ENCODE results near the gene NR1D2.
"Not testable (repeated sequence)": the region's sequence is repeated elsewhere in the genome, so short reads cannot be mapped to it uniquely, and the experiment has no call there.

The NR1D2 gene

DNA sequence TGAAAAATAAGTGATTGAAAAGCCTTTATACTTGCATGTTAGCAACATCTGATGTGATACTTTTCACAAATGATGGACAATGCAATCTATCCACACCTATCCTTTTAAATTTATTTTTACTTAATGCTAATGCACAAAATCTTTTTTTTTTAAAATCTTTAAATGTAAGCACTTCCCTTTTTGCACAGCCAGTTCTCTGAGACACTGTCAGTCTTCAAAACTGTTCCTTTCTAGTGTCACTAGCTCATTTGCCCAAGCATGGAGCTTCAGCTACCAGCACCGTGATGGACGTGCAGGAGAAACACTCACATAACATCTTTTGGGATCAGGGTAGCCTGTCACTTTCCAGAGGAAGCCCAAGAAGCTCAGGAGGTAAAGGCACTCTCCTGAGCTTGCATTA lies 50.1 kb downstream of the NR1D2 start:
- Histone ChIP-seq H3K9ac (ENCODE audit: low read depth in 1 of 2, low read length in 2 of 2) (no peak overlapping the region), H3K27me3 (ENCODE audit: control insufficient read depth in 1 of 2, insufficient read depth in 2 of 2, low read length in 2 of 2) (no peaks in the 10 kb centered on the region), H3K9me3 (ENCODE audit: control insufficient read depth in 1 of 2, low read length in 2 of 2) (no peaks in the 10 kb centered on the region), H3K4me3 (ENCODE audit: low read depth in 1 of 2, low read length in 2 of 2) (no peak overlapping the region), H3K36me3 (ENCODE audit: control insufficient read depth in 1 of 2, insufficient read depth in 2 of 2, low read length in 2 of 2) (no peaks in the 10 kb centered on the region), H3K27ac (ENCODE audit: low read depth, low read length) (no peak overlapping the region), H3K4me1 (ENCODE audit: control insufficient read depth in 1 of 2, insufficient read depth in 2 of 2, low read length in 2 of 2) (no peaks in the 10 kb centered on the region)

- H3K9ac ChIP-seq (ENCODE audit: low read depth in 1 of 2, low read length in 2 of 2), result no peak overlapping the region
- H3K4me1 ChIP-seq (ENCODE audit: control insufficient read depth in 1 of 2, insufficient read depth in 2 of 2, low read length in 2 of 2), result no peaks in the 10 kb centered on the region
- no peaks in the 10 kb centered on the region for H3K27me3 ChIP-seq (ENCODE audit: control insufficient read depth in 1 of 2, insufficient read depth in 2 of 2, low read length in 2 of 2)
- H3K36me3 ChIP-seq (ENCODE audit: control insufficient read depth in 1 of 2, insufficient read depth in 2 of 2, low read length in 2 of 2), result no peaks in the 10 kb centered on the region
- no peak overlapping the region for H3K27ac ChIP-seq (ENCODE audit: low read depth, low read length)
- no peaks in the 10 kb centered on the region for H3K9me3 ChIP-seq (ENCODE audit: control insufficient read depth in 1 of 2, low read length in 2 of 2)
- H3K4me3 ChIP-seq (ENCODE audit: low read depth in 1 of 2, low read length in 2 of 2), result no peak overlapping the region
Measured at GRCh38 chr3:23996095-23996524, 51.0 kb downstream of the NR1D2 start.

- Histone ChIP-seq H3K4me3 (ENCODE audit: low read depth in 1 of 2, low read length in 2 of 2) (no peak overlapping the region), H3K27me3 (ENCODE audit: control insufficient read depth in 1 of 2, insufficient read depth in 2 of 2, low read length in 2 of 2) (no peaks in the 10 kb centered on the region), H3K9ac (ENCODE audit: low read depth in 1 of 2, low read length in 2 of 2) (no peak overlapping the region), H3K4me1 (ENCODE audit: control insufficient read depth in 1 of 2, insufficient read depth in 2 of 2, low read length in 2 of 2) (no peaks in the 10 kb centered on the region), H3K27ac (ENCODE audit: low read depth, low read length) (no peak overlapping the region), H3K36me3 (ENCODE audit: control insufficient read depth in 1 of 2, insufficient read depth in 2 of 2, low read length in 2 of 2) (no peaks in the 10 kb centered on the region), H3K9me3 (ENCODE audit: control insufficient read depth in 1 of 2, low read length in 2 of 2) (no peaks in the 10 kb centered on the region)
Measured at GRCh38 chr3:23999012-23999641, 54.0 kb downstream of the NR1D2 start.

DNA sequence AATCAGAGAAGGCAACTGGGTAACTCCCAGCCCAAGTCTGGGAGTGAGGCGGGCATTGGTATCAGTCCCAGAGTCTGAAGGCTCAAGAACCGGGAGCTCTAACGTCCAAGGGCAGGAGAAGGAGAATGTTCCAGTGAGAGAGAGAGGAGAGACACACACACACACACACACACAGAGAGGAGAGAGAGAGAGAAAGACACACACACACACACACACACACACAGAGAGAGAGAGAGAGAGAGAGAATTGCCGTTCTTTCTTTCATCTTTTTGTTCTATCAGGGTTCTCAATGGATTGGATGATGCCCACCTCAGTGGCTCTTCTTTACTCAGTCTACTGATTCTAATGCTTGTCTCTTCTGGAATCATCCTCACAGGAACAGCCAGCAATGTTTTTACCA lies 57.0 kb downstream of the NR1D2 start:
- no peaks in the 10 kb centered on the region for H3K36me3 ChIP-seq (ENCODE audit: control insufficient read depth in 1 of 2, insufficient read depth in 2 of 2, low read length in 2 of 2)
- no peak overlapping the region for H3K4me3 ChIP-seq (ENCODE audit: low read depth in 1 of 2, low read length in 2 of 2)
- H3K4me1 ChIP-seq (ENCODE audit: control insufficient read depth in 1 of 2, insufficient read depth in 2 of 2, low read length in 2 of 2), result no peaks in the 10 kb centered on the region
- H3K9ac ChIP-seq (ENCODE audit: low read depth in 1 of 2, low read length in 2 of 2), result no peak overlapping the region
- H3K9me3 ChIP-seq (ENCODE audit: control insufficient read depth in 1 of 2, low read length in 2 of 2), result no peaks in the 10 kb centered on the region
- no peaks in the 10 kb centered on the region for H3K27me3 ChIP-seq (ENCODE audit: control insufficient read depth in 1 of 2, insufficient read depth in 2 of 2, low read length in 2 of 2)
- H3K27ac ChIP-seq (ENCODE audit: low read depth, low read length), result no peak overlapping the region

- Histone ChIP-seq H3K9me3 (ENCODE audit: control insufficient read depth in 1 of 2, low read length in 2 of 2) (no peaks in the 10 kb centered on the region), H3K9ac (ENCODE audit: low read depth in 1 of 2, low read length in 2 of 2) (no peak overlapping the region), H3K4me1 (ENCODE audit: control insufficient read depth in 1 of 2, insufficient read depth in 2 of 2, low read length in 2 of 2) (no peaks in the 10 kb centered on the region), H3K27me3 (ENCODE audit: control insufficient read depth in 1 of 2, insufficient read depth in 2 of 2, low read length in 2 of 2) (no peaks in the 10 kb centered on the region), H3K4me3 (ENCODE audit: low read depth in 1 of 2, low read length in 2 of 2) (no peak overlapping the region), H3K36me3 (ENCODE audit: control insufficient read depth in 1 of 2, insufficient read depth in 2 of 2, low read length in 2 of 2) (no peaks in the 10 kb centered on the region), H3K27ac (ENCODE audit: low read depth, low read length) (no peak overlapping the region)
Measured at GRCh38 chr3:24003466-24003865, 58.4 kb downstream of the NR1D2 start.

- Histone ChIP-seq H3K9me3 (ENCODE audit: control insufficient read depth in 1 of 2, low read length in 2 of 2) (no peaks in the 10 kb centered on the region), H3K27me3 (ENCODE audit: control insufficient read depth in 1 of 2, insufficient read depth in 2 of 2, low read length in 2 of 2) (no peaks in the 10 kb centered on the region), H3K4me1 (ENCODE audit: control insufficient read depth in 1 of 2, insufficient read depth in 2 of 2, low read length in 2 of 2) (no peaks in the 10 kb centered on the region), H3K9ac (ENCODE audit: low read depth in 1 of 2, low read length in 2 of 2) (no peak overlapping the region), H3K36me3 (ENCODE audit: control insufficient read depth in 1 of 2, insufficient read depth in 2 of 2, low read length in 2 of 2) (no peaks in the 10 kb centered on the region), H3K4me3 (ENCODE audit: low read depth in 1 of 2, low read length in 2 of 2) (no peak overlapping the region), H3K27ac (ENCODE audit: low read depth, low read length) (no peak overlapping the region)
Measured at GRCh38 chr3:24004171-24004938, 59.3 kb downstream of the NR1D2 start.

DNA sequence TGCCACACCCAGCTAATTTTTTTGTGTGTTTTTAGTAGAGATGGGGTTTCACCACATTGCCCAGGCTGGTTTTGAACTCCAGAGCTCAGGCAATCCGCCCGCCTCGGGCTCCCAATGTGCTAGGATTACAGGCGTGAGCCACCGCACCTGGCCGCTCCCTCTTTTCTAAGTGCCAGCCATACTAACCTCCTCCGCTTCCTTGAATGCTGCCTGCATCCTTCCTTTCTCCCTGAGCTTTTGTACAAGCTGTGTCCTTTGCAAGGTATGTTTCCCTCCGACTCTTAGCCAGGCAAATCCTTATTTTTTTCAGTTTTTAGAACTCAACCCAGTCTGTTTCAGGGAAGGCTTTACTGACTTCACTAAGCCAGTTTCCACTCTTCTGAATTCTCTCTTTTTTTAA lies 60.6 kb downstream of the NR1D2 start:
- no peaks in the 10 kb centered on the region for H3K4me1 ChIP-seq (ENCODE audit: control insufficient read depth in 1 of 2, insufficient read depth in 2 of 2, low read length in 2 of 2)
- H3K36me3 ChIP-seq (ENCODE audit: control insufficient read depth in 1 of 2, insufficient read depth in 2 of 2, low read length in 2 of 2), result no peaks in the 10 kb centered on the region
- no peak overlapping the region for H3K27ac ChIP-seq (ENCODE audit: low read depth, low read length)
- H3K9me3 ChIP-seq (ENCODE audit: control insufficient read depth in 1 of 2, low read length in 2 of 2), result no peaks in the 10 kb centered on the region
- no peaks in the 10 kb centered on the region for H3K27me3 ChIP-seq (ENCODE audit: control insufficient read depth in 1 of 2, insufficient read depth in 2 of 2, low read length in 2 of 2)
- H3K9ac ChIP-seq (ENCODE audit: low read depth in 1 of 2, low read length in 2 of 2), result no peak overlapping the region
- no peak overlapping the region for H3K4me3 ChIP-seq (ENCODE audit: low read depth in 1 of 2, low read length in 2 of 2)

GRCh38 chr3:24010834-24011233 lies 65.7 kb downstream of the NR1D2 start:
- H3K9me3 ChIP-seq (ENCODE audit: control insufficient read depth in 1 of 2, low read length in 2 of 2); H3K4me1 ChIP-seq (ENCODE audit: control insufficient read depth in 1 of 2, insufficient read depth in 2 of 2, low read length in 2 of 2); H3K9ac ChIP-seq (ENCODE audit: low read depth in 1 of 2, low read length in 2 of 2); H3K4me3 ChIP-seq (ENCODE audit: low read depth in 1 of 2, low read length in 2 of 2); H3K27ac ChIP-seq (ENCODE audit: low read depth, low read length); H3K36me3 ChIP-seq (ENCODE audit: control insufficient read depth in 1 of 2, insufficient read depth in 2 of 2, low read length in 2 of 2); H3K27me3 ChIP-seq (ENCODE audit: control insufficient read depth in 1 of 2, insufficient read depth in 2 of 2, low read length in 2 of 2): not testable (repeated sequence)

DNA sequence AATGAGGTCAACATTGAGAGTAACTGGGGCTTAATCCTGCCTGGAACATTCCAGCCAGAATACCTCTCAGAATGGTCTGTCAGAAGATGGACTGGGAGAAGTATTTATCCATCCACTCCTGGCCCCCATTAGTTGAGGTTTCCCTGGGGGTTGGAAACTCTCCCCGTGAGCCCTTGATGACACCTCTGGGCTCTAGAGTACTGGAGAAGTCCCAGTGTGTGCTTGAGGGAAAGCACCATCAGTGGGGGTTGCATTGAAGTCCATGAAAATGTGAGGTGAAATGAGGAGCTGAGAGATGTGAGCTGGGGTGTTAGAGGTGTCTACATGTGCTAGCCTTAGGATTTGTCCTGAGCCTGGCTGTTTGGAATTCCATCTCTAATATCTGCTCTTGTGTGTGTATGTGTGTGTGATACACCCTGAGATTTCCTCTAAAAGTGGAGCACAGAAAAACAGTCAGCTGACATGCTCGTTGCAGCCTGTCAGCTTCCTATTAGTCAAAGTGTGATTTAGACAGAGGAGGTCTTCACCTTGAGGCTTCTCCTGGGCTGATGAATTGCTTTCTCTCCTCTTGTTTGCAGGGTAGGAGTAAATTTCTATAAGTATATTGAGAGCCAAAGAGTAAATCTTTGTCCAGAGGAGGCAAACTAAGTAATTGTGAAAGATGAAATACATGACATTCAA lies 67.6 kb downstream of the NR1D2 start:
- H3K9ac ChIP-seq (ENCODE audit: low read depth in 1 of 2, low read length in 2 of 2), result no peak overlapping the region
- no peaks in the 10 kb centered on the region for H3K36me3 ChIP-seq (ENCODE audit: control insufficient read depth in 1 of 2, insufficient read depth in 2 of 2, low read length in 2 of 2)
- H3K27ac ChIP-seq (ENCODE audit: low read depth, low read length), result no peak overlapping the region
- no peak overlapping the region for H3K4me3 ChIP-seq (ENCODE audit: low read depth in 1 of 2, low read length in 2 of 2)
- no peaks in the 10 kb centered on the region for H3K9me3 ChIP-seq (ENCODE audit: control insufficient read depth in 1 of 2, low read length in 2 of 2)
- H3K4me1 ChIP-seq (ENCODE audit: control insufficient read depth in 1 of 2, insufficient read depth in 2 of 2, low read length in 2 of 2), result no peaks in the 10 kb centered on the region
- H3K27me3 ChIP-seq (ENCODE audit: control insufficient read depth in 1 of 2, insufficient read depth in 2 of 2, low read length in 2 of 2), result no peaks in the 10 kb centered on the region

DNA sequence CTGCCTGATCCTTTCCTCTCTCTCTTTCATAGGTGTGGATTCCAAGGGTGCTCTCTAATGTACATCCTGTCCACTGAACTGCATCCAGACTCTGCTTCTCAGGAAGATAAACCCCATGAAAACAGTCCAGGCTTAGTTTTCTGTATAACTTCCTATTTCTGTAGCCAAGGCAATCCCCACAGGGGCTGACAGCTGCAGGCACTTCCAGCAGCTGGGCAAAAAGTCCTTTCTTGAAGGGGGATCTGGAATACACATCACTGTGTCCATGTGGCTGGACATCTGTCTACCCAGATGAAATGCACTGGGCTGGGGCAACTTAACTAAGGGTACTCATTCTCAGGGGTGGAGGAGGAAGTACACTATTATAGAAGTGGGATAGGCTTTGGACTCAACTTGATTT lies 72.2 kb downstream of the NR1D2 start:
- Histone ChIP-seq H3K9ac (ENCODE audit: low read depth in 1 of 2, low read length in 2 of 2) (no peak overlapping the region), H3K4me3 (ENCODE audit: low read depth in 1 of 2, low read length in 2 of 2) (no peak overlapping the region), H3K27ac (ENCODE audit: low read depth, low read length) (no peak overlapping the region), H3K36me3 (ENCODE audit: control insufficient read depth in 1 of 2, insufficient read depth in 2 of 2, low read length in 2 of 2) (no peaks in the 10 kb centered on the region), H3K9me3 (ENCODE audit: control insufficient read depth in 1 of 2, low read length in 2 of 2) (no peaks in the 10 kb centered on the region), H3K4me1 (ENCODE audit: control insufficient read depth in 1 of 2, insufficient read depth in 2 of 2, low read length in 2 of 2) (no peaks in the 10 kb centered on the region), H3K27me3 (ENCODE audit: control insufficient read depth in 1 of 2, insufficient read depth in 2 of 2, low read length in 2 of 2) (no peaks in the 10 kb centered on the region)

All from duodenal mucosa (tissue), 2 donors.